Activated naive CD4-positive, alpha-beta T cell treated with anti-CD3 and anti-CD28 coated beads for 36 hours (primary cell): ENCODE results near the gene SGSH. TPM values are rescaled to one million over a fixed set of nuclear protein-coding genes. Genes with fewer than 3 reads are reported as not detected.
"Not testable (repeated sequence)": the region's sequence is repeated elsewhere in the genome, so short reads cannot be mapped to it uniquely, and the experiment has no call there.

Source experiments
- CTCF ChIA-PET: fragments of 350-600 bp; sonication (Branson Sonifier 250); formaldehyde crosslinking; loops from one replicate; lab custom pipeline; 2021; ENCODE audit warnings: antibody characterized with exemption; lab: Charles Lee
- DNase-seq: peaks from one replicate; pipeline ENCODE4 v3.0.0-alpha.2; 2020
- H3K27ac Mint-ChIP-seq: one replicate; pipeline ENCODE4 v1.8.0; 2021; ENCODE audit warnings: mild to moderate bottlenecking, mixed read lengths
- H3K27me3 Mint-ChIP-seq: one replicate; pipeline ENCODE4 v1.8.0; 2021; ENCODE audit warnings: low read depth, mixed read lengths
- H3K36me3 Mint-ChIP-seq: one replicate; pipeline ENCODE4 v1.8.0; 2021; ENCODE audit warnings: low read depth, mixed read lengths
- H3K4me1 Mint-ChIP-seq: one replicate; pipeline ENCODE4 v1.8.0; 2021; ENCODE audit warnings: low read depth, mixed read lengths
- H3K4me3 Mint-ChIP-seq: one replicate; pipeline ENCODE4 v1.8.0; 2021; ENCODE audit warnings: mild to moderate bottlenecking, moderate library complexity, mixed read lengths
- H3K9me3 Mint-ChIP-seq: one replicate; pipeline ENCODE4 v1.8.0; 2021; ENCODE audit warnings: mixed read lengths
- intact Hi-C: fragments of 100-400 bp; cut with micrococcal nuclease; formaldehyde crosslinking; loops from one replicate; pipeline ENCODE4 v1.15.1; 2023
- total RNA-seq, 2 experiments: library from RNA; stranded (reverse); gene quantifications; one replicate each; pipeline ENCODE4 v1.2.3, GENCODE V29; 2021

The SGSH gene
- total RNA-seq, 2 experiments from 2014 or later: 30.3 to 32.1 TPM

DNA sequence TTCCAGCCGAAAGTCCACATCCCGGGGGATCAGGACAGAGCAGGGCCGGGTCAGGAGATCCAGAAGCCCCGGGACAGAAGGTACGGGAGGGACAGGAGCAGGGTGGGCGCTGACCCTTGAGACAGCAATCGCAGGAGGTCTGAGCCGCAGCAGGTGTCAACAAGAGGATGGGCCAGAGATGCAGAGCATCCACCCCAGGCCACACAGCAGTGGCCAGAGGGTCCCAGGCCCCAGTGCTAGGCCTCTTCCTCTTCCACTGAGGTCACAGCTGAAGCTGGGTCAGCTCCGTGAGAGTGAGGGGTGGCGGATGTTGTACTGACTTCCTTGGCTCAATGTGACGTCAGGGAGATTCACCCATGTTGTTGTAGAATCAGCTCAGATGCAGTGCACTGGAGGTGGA lies 31.8 kb upstream of the SGSH start:
- Mint-ChIP-seq H3K4me3 (no peak overlapping the region), H3K27me3 (no peaks in the 10 kb centered on the region), H3K27ac (no peak overlapping the region), H3K4me1 (peaks cover 38% of the 10 kb centered on the region), H3K36me3 (peaks cover 3% of the 10 kb centered on the region), H3K9me3 (no peaks in the 10 kb centered on the region)
- CTCF ChIA-PET: interaction anchor here (0.6 to 2.9 kb wide), 11 partner anchors 12 to 494 kb away, joined by 3 to 18 read pairs (median 3); partner anchors contain the start of gene GAA
- intact Hi-C loops: loop anchor here (2.0 to 5.0 kb wide), 2 partner anchors 151 to 170 kb away; partner anchors contain the start of gene GAA
- no peak for DNase-seq

DNA sequence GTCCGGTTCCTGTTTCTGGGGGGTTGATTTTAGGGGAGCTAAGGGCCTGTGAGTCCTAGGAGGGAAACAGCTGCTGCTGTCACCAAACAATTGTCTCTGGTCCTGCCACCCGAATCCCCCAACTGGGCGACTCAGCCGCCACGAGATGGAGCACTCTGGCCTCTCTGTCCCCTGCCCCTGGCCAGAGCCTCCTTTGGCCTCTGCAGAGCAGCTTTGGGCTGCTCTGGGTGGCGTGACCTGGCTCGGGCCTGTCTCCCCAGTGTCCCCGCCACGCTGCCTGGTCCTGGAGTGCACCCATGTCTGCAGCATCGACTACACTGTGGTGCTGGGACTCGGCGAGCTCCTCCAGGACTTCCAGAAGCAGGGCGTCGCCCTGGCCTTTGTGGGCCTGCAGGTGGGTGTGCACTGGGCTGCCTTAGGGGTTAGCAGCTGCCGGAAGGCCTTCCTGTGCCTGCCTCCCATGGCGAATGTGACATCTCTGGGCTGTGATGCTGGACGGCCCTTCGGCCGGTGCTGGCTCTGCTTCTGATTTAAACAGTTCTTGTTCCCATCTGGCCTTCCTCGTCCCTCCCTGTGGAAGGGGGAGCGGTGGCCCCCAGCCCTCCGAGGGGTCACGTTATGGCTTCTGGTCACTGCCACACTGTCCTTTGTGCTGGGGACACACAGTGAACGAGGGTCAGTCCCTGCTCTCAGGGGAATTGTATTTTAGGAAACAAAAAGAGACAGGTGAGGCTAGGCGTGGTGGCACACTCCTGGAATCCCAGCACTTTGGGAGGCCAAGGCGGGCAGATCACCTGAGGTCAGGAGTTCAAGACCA lies 29.0 kb upstream of the SGSH start:
- Mint-ChIP-seq H3K9me3 (no peaks in the 10 kb centered on the region), H3K27ac (no peak overlapping the region), H3K36me3 (peaks cover 2% of the 10 kb centered on the region), H3K4me3 (no peak overlapping the region), H3K4me1 (peaks cover 16% of the 10 kb centered on the region), H3K27me3 (no peaks in the 10 kb centered on the region)
- DNase-seq: no peak
- intact Hi-C loops: no loop called here
- CTCF ChIA-PET: no interaction called here

DNA sequence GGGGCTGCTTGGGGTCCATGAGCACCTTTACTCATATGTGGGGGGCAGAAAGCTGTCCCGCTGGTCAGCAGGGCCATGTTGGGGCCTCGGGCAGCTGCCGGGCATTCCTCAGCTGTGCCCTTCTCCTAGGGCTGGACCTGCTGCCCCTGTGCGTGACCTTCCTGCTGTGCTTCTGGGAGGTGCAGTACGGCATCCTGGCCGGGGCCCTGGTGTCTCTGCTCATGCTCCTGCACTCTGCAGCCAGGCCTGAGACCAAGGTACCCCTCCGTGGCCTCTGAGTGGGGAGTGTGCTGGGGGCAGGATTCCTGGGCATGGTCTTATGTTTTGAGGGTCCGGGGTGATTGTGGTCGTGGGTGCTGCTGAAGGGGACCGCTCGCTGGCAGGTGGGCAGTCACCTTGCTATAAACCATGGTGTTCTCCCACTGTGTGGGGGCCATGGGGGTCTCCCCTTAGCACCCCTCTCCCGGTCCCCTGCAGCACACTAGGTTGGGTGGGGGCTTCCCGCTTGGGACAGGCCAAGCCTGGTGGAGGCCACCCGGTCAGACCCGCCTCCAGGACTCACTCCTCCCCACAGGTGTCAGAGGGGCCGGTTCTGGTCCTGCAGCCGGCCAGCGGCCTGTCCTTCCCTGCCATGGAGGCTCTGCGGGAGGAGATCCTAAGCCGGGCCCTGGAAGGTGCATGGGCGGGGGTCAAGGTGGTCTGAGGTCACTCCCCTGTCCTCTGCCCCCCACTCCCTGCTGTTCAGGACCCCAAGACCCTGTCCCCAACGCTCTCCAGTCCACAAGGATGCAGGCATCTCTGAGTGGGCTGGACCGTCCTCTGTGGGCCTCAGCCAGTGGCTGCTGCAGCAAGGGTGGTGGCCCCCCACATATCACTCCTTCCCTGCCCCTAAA lies 28.1 kb upstream of the SGSH start:
- H3K27ac Mint-ChIP-seq: no peak overlapping the region
- intact Hi-C loops: no loop called here
- no peak overlapping the region for H3K4me3 Mint-ChIP-seq
- H3K36me3 Mint-ChIP-seq: peaks cover 2% of the 10 kb centered on the region
- CTCF ChIA-PET: no interaction called here
- no peaks in the 10 kb centered on the region for H3K27me3 Mint-ChIP-seq
- no peaks in the 10 kb centered on the region for H3K9me3 Mint-ChIP-seq
- peaks cover 8% of the 10 kb centered on the region for H3K4me1 Mint-ChIP-seq
- DNase-seq: no peak

DNA sequence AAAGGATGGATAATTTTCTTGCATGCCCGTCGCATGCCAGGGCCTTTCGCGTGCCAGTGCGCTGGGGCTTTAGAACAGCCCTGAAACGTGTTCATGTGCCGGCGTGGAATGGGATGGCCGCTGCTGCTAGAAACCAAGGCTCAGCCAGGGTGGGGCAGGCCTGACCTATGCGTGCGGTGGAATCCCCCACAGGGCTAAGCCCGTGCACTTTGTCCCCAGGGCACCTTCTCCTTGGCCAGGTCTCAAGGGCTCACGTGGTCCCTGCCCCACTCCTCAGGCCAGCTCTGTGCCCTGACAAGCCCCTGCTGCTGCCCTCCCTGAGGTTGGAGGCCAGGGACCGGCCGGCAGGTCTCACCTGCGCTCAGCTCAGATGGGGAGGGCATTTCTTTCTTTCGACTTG lies 27.4 kb upstream of the SGSH start:
- Mint-ChIP-seq H3K27me3 (no peaks in the 10 kb centered on the region), H3K36me3 (peaks cover 2% of the 10 kb centered on the region), H3K4me3 (no peak overlapping the region), H3K4me1 (peaks cover 1% of the 10 kb centered on the region), H3K9me3 (no peaks in the 10 kb centered on the region), H3K27ac (no peak overlapping the region)
- intact Hi-C loops: no loop called here
- no peak for DNase-seq
- CTCF ChIA-PET: no interaction called here

DNA sequence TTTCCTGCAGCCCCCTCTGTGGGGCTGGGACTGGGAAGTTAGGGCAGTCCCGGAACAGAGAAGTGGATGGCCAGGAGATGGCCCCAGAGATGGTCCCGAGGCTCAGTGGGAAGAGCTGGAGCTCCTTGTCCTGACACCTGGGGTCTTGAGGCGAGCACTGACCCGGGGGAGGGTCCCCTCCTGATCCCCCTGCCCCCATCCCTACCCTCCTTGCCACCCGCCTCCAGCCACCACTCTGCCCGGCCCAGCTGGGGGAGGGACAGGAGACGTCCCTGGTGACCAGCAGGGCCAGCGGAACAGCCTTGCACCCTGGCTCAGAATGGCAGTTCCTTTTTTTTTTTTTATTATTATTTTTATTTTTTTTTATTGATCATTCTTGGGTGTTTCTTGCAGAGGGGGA lies 26.6 kb upstream of the SGSH start:
- Mint-ChIP-seq H3K36me3 (peaks cover 2% of the 10 kb centered on the region), H3K9me3 (no peaks in the 10 kb centered on the region), H3K27ac (no peak overlapping the region), H3K27me3 (no peaks in the 10 kb centered on the region), H3K4me3 (no peak overlapping the region), H3K4me1 (no peaks in the 10 kb centered on the region)
- no peak for DNase-seq
- CTCF ChIA-PET: no interaction called here
- intact Hi-C loops: no loop called here

DNA sequence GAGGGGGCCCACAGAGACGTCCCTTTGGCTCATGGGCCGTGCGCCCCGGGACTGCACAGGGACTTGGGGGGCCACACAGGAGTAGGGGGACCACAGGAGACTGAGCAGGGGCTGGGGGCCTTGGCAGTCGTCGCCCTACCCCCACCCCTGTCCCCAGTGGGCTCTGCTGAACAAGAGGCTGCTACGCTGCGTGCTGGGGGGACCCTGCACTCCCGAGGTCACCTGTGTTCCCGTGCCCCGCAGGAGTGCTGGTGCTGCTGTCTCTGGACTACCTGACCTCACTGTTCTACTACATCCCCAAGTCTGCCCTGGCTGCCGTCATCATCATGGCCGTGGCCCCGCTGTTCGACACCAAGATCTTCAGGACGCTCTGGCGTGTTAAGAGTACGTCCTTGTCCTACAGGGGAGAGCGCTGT lies 26.1 kb upstream of the SGSH start:
- intact Hi-C loops: no loop called here
- CTCF ChIA-PET: no interaction called here
- no peak for DNase-seq
- Mint-ChIP-seq H3K27me3 (no peaks in the 10 kb centered on the region), H3K27ac (no peak overlapping the region), H3K4me1 (no peaks in the 10 kb centered on the region), H3K36me3 (peaks cover 3% of the 10 kb centered on the region), H3K4me3 (no peak overlapping the region), H3K9me3 (no peaks in the 10 kb centered on the region)

DNA sequence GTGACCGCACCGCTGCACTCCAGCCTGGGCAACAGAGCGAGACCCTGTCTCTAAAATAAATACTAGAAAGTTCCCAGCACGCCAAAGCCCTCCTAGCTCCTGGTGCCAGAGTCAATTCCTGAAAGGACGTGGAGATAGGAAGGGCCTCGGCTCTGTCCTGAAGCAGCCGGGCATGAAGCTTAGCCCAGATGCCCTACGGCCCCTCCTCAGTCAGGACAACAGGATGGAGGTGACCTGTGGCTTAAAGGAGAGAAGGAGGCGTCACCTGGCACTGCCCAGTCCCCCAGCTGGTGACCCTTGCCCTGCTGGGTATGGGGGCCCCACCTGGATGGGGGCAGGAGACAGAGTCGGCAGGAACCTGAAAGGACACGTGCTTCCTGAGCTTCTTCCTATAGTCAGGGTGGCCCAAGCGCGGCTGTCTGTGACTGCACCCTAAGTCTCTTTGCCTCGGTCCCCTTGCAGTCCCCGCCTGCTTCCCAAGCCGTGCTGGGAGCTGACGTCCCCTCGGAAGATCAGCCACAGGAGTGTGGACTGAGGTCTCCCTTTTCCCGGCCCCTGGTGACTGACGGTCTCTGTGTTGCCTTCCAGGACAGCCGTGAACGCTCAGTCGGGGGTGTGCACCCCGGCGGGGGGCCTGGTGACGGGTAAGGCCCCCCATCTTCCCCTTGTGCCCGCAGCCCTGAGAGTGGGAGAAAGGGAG lies 25.6 kb upstream of the SGSH start:
- H3K4me1 Mint-ChIP-seq: no peaks in the 10 kb centered on the region
- CTCF ChIA-PET: no interaction called here
- H3K27ac Mint-ChIP-seq: no peak overlapping the region

DNA sequence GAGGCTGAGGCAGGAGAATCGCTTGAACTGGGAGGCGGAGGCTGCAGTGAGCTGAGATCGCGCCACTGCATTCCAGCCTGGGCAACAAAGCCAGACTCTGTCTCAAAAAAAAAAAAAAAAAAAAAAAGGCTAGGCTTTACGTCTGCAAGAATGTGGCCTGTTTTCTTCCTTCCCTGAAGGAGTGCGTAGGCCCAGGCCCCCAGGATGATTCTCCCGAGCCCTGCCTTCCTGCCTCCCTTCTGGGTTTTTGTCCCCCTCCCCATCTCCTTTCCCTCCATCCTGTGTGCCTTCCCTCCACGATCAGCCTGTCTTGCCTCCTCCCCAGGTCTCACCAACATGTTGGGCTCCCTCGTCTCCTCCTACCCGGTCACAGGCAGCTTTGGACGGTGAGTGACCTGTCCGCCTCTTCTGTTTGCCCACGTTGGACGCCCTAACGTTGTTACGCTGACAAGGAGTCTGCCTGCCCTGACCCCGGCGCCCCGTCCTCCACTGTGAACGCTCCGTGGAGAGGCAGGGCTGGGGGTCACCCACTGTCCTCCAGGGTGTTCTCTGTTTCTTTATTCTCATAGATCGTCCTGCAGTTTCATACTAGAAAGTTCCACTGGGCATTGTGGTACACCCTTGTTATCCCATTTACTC lies 24.9 kb upstream of the SGSH start:
- no peak for DNase-seq
- Mint-ChIP-seq H3K9me3 (no peaks in the 10 kb centered on the region), H3K36me3 (peaks cover 3% of the 10 kb centered on the region), H3K27ac (no peak overlapping the region), H3K4me1 (no peaks in the 10 kb centered on the region), H3K27me3 (no peaks in the 10 kb centered on the region), H3K4me3 (no peak overlapping the region)
- intact Hi-C loops: no loop called here
- CTCF ChIA-PET: no interaction called here

More for the DNA sequence above, 25.6 kb upstream of the SGSH start:
- Mint-ChIP-seq H3K27me3 (no peaks in the 10 kb centered on the region), H3K9me3 (no peaks in the 10 kb centered on the region), H3K36me3 (peaks cover 3% of the 10 kb centered on the region), H3K4me3 (no peak overlapping the region)
- DNase-seq: no peak
- intact Hi-C loops: no loop called here

DNA sequence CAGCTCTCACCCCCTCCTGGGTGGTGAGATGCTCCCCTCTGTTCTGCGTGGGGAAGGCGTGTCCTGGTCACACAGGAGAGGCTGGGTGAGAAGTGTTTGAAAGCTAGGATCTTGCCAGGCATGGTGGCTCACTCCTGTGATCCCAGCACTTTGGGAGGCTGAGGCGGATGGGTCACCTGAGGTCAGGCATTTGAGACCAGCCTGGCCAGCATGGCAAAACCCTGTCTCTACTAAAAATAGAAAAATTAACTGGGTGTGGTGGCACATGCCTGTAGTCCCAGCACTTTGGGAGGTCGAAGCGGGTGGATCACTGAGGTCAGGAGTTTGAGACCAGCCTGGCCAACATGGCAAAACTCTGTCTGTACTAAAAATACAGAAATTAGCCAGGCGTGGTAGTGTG lies 24.3 kb upstream of the SGSH start:
- H3K4me3 Mint-ChIP-seq, CTCF ChIA-PET, H3K27ac Mint-ChIP-seq, H3K27me3 Mint-ChIP-seq, intact Hi-C loops, H3K9me3 Mint-ChIP-seq, H3K36me3 Mint-ChIP-seq, DNase-seq, H3K4me1 Mint-ChIP-seq: not testable (repeated sequence)

DNA sequence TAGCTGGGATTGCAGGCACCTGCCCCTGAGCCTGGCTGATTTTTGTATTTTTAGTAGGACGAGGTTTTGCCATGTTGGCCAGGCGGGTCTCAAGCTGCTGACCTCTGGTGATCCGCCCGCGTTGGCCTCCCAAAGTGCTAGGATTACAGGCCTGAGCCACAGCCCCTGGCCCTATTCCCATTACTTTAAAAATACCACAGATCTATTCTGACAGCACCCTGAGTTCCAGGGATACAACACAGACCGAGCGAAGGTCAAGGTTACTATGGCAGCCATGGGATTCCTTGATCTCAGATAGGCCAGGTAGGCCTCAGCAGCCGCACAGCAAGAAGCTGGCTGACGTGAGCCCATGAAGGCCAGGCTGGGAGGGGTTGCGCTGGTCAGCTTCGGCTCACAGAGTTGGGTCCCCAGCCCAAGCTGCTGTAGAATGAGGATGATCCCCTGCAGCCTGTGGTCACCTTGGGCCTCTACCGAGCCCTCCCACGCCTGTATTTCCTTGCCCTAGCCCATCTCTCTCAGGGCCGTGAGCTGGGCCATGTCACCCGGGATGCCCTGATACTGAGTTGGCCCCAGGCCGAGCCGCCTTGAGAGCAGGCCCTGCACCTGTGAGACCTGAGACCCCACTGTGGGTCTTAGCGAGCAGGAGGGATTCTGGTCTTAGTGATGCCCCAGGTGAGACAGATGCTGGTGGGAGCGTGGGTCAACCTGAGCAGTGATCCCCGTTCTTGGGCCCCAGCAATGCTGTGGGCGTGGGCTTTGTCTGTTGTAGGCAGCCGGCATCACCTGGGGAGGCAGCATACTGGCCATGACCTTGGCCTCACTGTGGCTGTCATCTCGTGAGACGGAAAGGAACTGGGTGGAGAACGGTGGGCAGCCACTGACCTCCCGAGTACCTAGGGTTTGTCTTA lies 23.6 kb upstream of the SGSH start:
- Mint-ChIP-seq H3K4me3 (no peak overlapping the region), H3K9me3 (no peaks in the 10 kb centered on the region), H3K27me3 (no peaks in the 10 kb centered on the region), H3K36me3 (peaks cover 3% of the 10 kb centered on the region), H3K27ac (no peak overlapping the region), H3K4me1 (no peaks in the 10 kb centered on the region)
- CTCF ChIA-PET: interaction anchor here (1.2 kb wide), 1 partner anchor 48 kb away, joined by 3 read pairs; no protein-coding TSS in a partner anchor
- intact Hi-C loops: no loop called here
- DNase-seq: no peak

DNA sequence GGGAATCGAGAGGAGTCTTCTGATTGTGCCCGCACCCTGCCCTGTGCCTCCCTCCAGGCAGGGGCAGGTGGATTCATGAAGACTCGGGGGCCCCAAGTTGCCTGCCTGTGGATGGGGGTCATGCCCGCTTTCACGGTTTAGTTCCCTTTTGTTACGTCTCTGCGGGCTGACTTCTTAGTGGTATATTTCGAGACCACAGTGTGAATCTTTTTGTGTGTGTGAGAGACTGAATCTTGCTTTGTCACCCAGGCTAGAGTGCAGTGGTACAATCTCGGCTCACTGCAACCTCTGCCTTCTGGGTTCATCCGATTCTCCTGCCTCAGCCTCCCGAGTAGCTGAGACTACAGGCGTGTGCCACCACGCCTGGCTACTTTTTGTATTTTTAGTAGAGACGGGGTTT lies 22.4 kb upstream of the SGSH start:
- CTCF ChIA-PET: no interaction called here
- Mint-ChIP-seq H3K27me3 (no peaks in the 10 kb centered on the region), H3K4me1 (no peaks in the 10 kb centered on the region)

More for the DNA sequence above, 22.4 kb upstream of the SGSH start:
- H3K9me3 Mint-ChIP-seq: no peaks in the 10 kb centered on the region
- H3K4me3 Mint-ChIP-seq: no peak overlapping the region
- intact Hi-C loops: no loop called here
- H3K27ac Mint-ChIP-seq: no peak overlapping the region
- peaks cover 6% of the 10 kb centered on the region for H3K36me3 Mint-ChIP-seq
- DNase-seq: no peak
